Esophagus muscularis mucosa (tissue), 4 donors: ENCODE measurements around the gene CDH22. TPM values are rescaled to one million over a fixed set of nuclear protein-coding genes. Genes with fewer than 3 reads are reported as not detected.

Experiments used
- DNase-seq: peaks from one replicate; pipeline ENCODE4 v3.0.0-alpha.2; 2017; ENCODE audit errors: extremely low spot score
- H3K27ac ChIP-seq, 4 donors: fragments of 200-600 bp; sonication (generic); replicated peaks in 1 of 4; 1 replicate in 3 of 4; 2 replicates in 1 of 4; pipeline ENCODE4 v1.5.1; 2016 to 2019; ENCODE audit warnings: mild to moderate bottlenecking in 1 of 4
- H3K27me3 ChIP-seq, 4 donors: fragments of 200-600 bp; sonication (generic); one replicate each; pipeline versions ENCODE4 v1.5.1 to v1.6.0; 2016 to 2019
- H3K36me3 ChIP-seq, 4 donors: fragments of 200-600 bp; sonication (generic); one replicate each; pipeline ENCODE4 v1.5.1; 2016 to 2019
- H3K4me1 ChIP-seq, 4 donors: fragments of 200-600 bp; sonication (generic); one replicate each; pipeline ENCODE4 v1.5.1; 2016 to 2019
- H3K4me3 ChIP-seq, 4 donors: fragments of 200-600 bp; sonication (generic); 1 replicate in 2 of 4; 2 replicates in 2 of 4; pipeline ENCODE4 v1.5.1; 2016 to 2019; ENCODE audit warnings: mild to moderate bottlenecking in 4 of 4, moderate library complexity in 1 of 4
- H3K9me3 ChIP-seq, 4 donors: fragments of 200-600 bp; sonication (generic); 1 replicate in 3 of 4; 2 replicates in 1 of 4; pipeline ENCODE4 v1.5.1; 2016 to 2019
- EP300 ChIP-seq: sonication (generic); formaldehyde crosslinking; IDR thresholded peaks from one replicate; pipeline ENCODE4 v1.6.1; 2017; ENCODE audit warnings: antibody characterized with exemption
- POLR2A ChIP-seq: fragments of 450-650 bp; IDR thresholded peaks from one replicate; pipeline ENCODE4 v1.6.1; 2017; ENCODE audit warnings: antibody characterized with exemption, moderate library complexity, mild to moderate bottlenecking, low read depth
- POLR2AphosphoS5 ChIP-seq, 2 donors: sonication (generic); formaldehyde crosslinking; IDR thresholded peaks; one replicate each; pipeline ENCODE4 v1.6.1; 2017; ENCODE audit warnings: antibody characterized with exemption in 2 of 2
- WGBS: methylation state at CpG from one replicate; pipeline ENCODE4 v1.1.5; 2018; 5-methylcytosine and 5-hydroxymethylcytosine counted together
- intact Hi-C: fragments of 100-400 bp; cut with DNase I; formaldehyde crosslinking; loops from one replicate; pipeline ENCODE4 v1.15.1; 2023
- total RNA-seq, 4 donors: library from RNA; depleted of rRNA; stranded (reverse); fragments of >200 nt; gene quantifications; one replicate each; pipeline versions ENCODE4 v1.1.0 to v1.2.1, GENCODE V29; 2016
- TF ChIP-seq, protein P1 (sequence below), 3 experiments: fragments of 200-600 bp in 2 of 3; fragments of 450-650 bp in 1 of 3; sonication (generic) in 2 of 3; IDR thresholded peaks; one replicate each; pipeline ENCODE4 v1.5.1; 2017 to 2019; ENCODE audit warnings: antibody characterized with exemption in 3 of 3, mild to moderate bottlenecking in 2 of 3, moderate library complexity in 1 of 3

Gene CDH22
- total RNA-seq, 4 donors from 2014 or later: 0.17 to 0.69 (median 0.42) TPM; not detected in 1

DNA sequence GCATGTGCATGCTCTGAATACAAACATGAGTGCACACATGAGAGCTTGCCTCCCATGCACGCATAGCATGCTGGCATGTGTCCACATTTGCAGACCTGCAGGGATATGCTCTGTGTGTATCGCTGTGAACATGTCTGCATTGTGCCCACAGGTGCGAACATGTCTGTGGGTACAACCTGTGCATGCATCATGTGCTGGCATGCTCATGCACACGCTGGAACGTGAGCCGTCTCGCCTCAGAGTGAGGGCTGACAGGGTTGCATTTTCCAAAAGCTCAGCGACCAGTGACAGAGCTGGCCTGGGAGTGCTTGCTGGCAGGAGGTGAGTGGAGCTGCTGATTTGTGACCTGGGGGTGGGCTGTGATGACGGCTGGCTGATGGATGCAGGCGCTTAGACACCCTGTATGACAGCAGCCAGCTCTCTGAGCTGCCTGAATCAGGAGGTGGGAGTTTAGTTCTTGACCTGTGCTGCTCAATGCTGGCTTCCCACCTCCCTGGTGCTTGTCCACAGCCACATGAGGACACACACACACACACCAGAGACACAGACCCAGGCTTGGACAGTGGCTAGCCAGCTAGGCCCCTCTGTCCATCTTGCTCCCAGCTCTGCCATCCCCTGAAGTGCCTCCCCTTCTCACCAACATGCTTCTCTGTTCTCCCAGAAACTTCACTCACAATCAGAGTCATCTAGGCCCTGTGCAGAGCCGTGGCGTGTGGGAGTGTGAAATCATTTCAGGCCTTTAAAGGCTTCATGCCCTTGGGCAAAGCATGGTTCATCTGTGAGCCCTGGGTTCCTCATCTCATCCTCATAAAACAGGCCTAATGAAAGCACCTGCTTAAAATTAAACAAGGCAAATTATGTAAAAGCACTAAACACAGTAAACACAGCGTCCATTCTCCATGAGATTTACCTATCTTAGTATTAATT lies 138.8 kb downstream of the CDH22 start:
- TF ChIP-seq, protein P1, sequence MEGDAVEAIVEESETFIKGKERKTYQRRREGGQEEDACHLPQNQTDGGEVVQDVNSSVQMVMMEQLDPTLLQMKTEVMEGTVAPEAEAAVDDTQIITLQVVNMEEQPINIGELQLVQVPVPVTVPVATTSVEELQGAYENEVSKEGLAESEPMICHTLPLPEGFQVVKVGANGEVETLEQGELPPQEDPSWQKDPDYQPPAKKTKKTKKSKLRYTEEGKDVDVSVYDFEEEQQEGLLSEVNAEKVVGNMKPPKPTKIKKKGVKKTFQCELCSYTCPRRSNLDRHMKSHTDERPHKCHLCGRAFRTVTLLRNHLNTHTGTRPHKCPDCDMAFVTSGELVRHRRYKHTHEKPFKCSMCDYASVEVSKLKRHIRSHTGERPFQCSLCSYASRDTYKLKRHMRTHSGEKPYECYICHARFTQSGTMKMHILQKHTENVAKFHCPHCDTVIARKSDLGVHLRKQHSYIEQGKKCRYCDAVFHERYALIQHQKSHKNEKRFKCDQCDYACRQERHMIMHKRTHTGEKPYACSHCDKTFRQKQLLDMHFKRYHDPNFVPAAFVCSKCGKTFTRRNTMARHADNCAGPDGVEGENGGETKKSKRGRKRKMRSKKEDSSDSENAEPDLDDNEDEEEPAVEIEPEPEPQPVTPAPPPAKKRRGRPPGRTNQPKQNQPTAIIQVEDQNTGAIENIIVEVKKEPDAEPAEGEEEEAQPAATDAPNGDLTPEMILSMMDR (IDR thresholded peaks at IDR 0.05): no peak
- TF ChIP-seq POLR2AphosphoS5 (IDR thresholded peaks at IDR 0.05) (no peak), EP300 (no peak), POLR2A (no peak)
- intact Hi-C loops: no loop called here
- no peaks in the 10 kb centered on the region for H3K9me3 ChIP-seq
- H3K4me1 ChIP-seq: peaks cover 0 to 5% (median 2%) of the 10 kb centered on the region in 4 donors
- no peak overlapping the region for H3K27ac ChIP-seq
- no peak for DNase-seq
- peaks cover 0 to 93% (median 16%) of the 10 kb centered on the region in 4 donors for H3K27me3 ChIP-seq
- WGBS: 71% methylated on average over 7 of the region's 13 CpGs
- no peak overlapping the region for H3K4me3 ChIP-seq
- no peaks in the 10 kb centered on the region for H3K36me3 ChIP-seq

- H3K4me1 ChIP-seq: no peaks in the 10 kb centered on the region
- intact Hi-C loops: no loop called here
- TF ChIP-seq POLR2AphosphoS5 (IDR thresholded peaks at IDR 0.05): no peak
- TF ChIP-seq, protein P1 (IDR thresholded peaks at IDR 0.05): no peak
- no peak for TF ChIP-seq POLR2A
- TF ChIP-seq EP300: no peak
- WGBS: 61% methylated on average over 8 of the region's 8 CpGs
- DNase-seq: no peak
- H3K9me3 ChIP-seq: no peaks in the 10 kb centered on the region
- no peaks in the 10 kb centered on the region for H3K36me3 ChIP-seq
- H3K27ac ChIP-seq: no peak overlapping the region
- no peak overlapping the region for H3K4me3 ChIP-seq
- peaks cover 0 to 93% (median 5%) of the 10 kb centered on the region in 4 donors for H3K27me3 ChIP-seq
Observed at GRCh38 chr20:46168438-46168837, 139.9 kb downstream of the CDH22 start.

- H3K36me3 ChIP-seq: no peaks in the 10 kb centered on the region
- H3K27me3 ChIP-seq: peaks cover 0 to 91% (median under 1%) of the 10 kb centered on the region in 4 donors
- H3K4me3 ChIP-seq: no peak overlapping the region
- H3K27ac ChIP-seq: no peak overlapping the region
- TF ChIP-seq, protein P1 (IDR thresholded peaks at IDR 0.05): no peak
- TF ChIP-seq POLR2AphosphoS5 (IDR thresholded peaks at IDR 0.05): no peak
- no peak for TF ChIP-seq POLR2A
- DNase-seq: no peak
- no peaks in the 10 kb centered on the region for H3K4me1 ChIP-seq
- intact Hi-C loops: no loop called here
- no peaks in the 10 kb centered on the region for H3K9me3 ChIP-seq
Observed at GRCh38 chr20:46167080-46167479, 141.2 kb downstream of the CDH22 start.

GRCh38 chr20:46164254-46164653 lies 144.0 kb downstream of the CDH22 start:
- Histone ChIP-seq H3K4me3 (no peak overlapping the region), H3K4me1 (no peaks in the 10 kb centered on the region), H3K9me3 (no peaks in the 10 kb centered on the region), H3K27me3 (peaks cover 0 to 94% (median 0%) of the 10 kb centered on the region in 4 donors), H3K27ac (no peak overlapping the region), H3K36me3 (no peaks in the 10 kb centered on the region)
- no peak for DNase-seq
- 68% methylated on average over 7 of the region's 7 CpGs for WGBS
- intact Hi-C loops: no loop called here
- TF ChIP-seq, protein P1 (IDR thresholded peaks at IDR 0.05): no peak
- TF ChIP-seq EP300: no peak
- no peak for TF ChIP-seq POLR2AphosphoS5 (IDR thresholded peaks at IDR 0.05)
- TF ChIP-seq POLR2A: no peak
